Measurements from ENCODE around the gene VAPB. TPM values are rescaled to one million over a fixed set of nuclear protein-coding genes. Genes with fewer than 3 reads are reported as not detected.

VAPB gene
- total and polyA plus RNA-seq, 2 of the 4 experiments (the other 2 are of a cell fraction) = 9.1 to 26.0 TPM

DNA sequence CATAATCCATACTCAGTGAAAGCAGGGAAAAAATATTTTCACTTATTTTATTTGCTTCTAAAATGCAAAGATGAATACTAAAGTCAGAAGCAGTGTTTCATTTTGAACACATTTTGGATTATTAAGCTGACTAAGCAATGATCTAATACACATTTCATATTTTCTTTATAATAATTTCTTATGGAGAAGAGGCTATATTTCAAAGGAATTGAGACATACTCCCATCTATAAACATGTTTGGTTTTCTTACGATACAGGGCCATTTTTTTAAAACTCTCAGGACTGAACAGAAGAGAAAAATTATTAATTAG is 26.9 kb upstream of the VAPB start:
- H3K27ac ChIP-seq (ENCODE audit: insufficient read depth, low read length) = no peak overlapping the region
- H2AFZ ChIP-seq (replicated peaks; ENCODE audit: low read length, poor library complexity) = no peak overlapping the region
- H3K9me3 ChIP-seq (ENCODE audit: control insufficient read depth, insufficient read depth, low read length) = no peaks in the 10 kb centered on the region
- in situ Hi-C loops (cut with MboI; ENCODE audit: low sequenced_read_pairs) (no loop called here), intact Hi-C loops (cut with micrococcal nuclease) (no loop called here), dilution Hi-C loops (cut with HindIII; ENCODE audit: low sequenced_read_pairs, unreplicated experiment) (no loop called here)
- no peaks in the 10 kb centered on the region for H4K20me1 ChIP-seq (ENCODE audit: insufficient read depth, low read length)
- no peak overlapping the region for H4K5ac ChIP-seq (ENCODE audit: low read depth, low read length)
- ChIA-PET POLR2A (ENCODE audit: unreplicated experiment) (no interaction called here), CTCF (no interaction called here)
- peaks cover 17% of the 10 kb centered on the region for H3K36me3 ChIP-seq (ENCODE audit: control insufficient read depth, insufficient read depth, low read length)
- no peaks in the 10 kb centered on the region for H3K9me1 ChIP-seq (ENCODE audit: insufficient read depth, low read length)
- H3K79me1 ChIP-seq (ENCODE audit: low read depth in 1 of 2, low read length in 2 of 2) = peaks cover 3 to 8% of the 10 kb centered on the region in 2 experiments; a peak in 3 of 4 replicates
- H2AK5ac ChIP-seq (ENCODE audit: low read depth, low read length) = no peak overlapping the region
- BruUV-seq (replicated peaks) = no TSS peak
- no peaks in the 10 kb centered on the region for H3K27me3 ChIP-seq (ENCODE audit: control insufficient read depth, insufficient read depth, low read length)
- H3K4ac ChIP-seq (ENCODE audit: low read depth, low read length) = no peak overlapping the region
- DNase-seq = no peak
- no peak overlapping the region for H2BK20ac ChIP-seq (ENCODE audit: low read depth, low read length)
- no peak overlapping the region for H2BK15ac ChIP-seq (ENCODE audit: low read depth, low read length)
- H3K14ac ChIP-seq (replicated peaks; ENCODE audit: low read depth, low read length) = no peak overlapping the region
- no peak overlapping the region for H3K4me3 ChIP-seq (ENCODE audit: insufficient read depth, low read depth, low read length)
- WGBS, 2 experiments (ENCODE audit: extremely low coverage in 2 of 2, insufficient read length in 1 of 2) = no CpG with 5 or more reads among the region's 1 CpG
- no peak overlapping the region for H3K4me2 ChIP-seq (ENCODE audit: low read depth, low read length)
- H3K9ac ChIP-seq (ENCODE audit: low read depth, low read length) = no peak overlapping the region
- H3K56ac ChIP-seq (ENCODE audit: extremely low read depth, insufficient read depth, low read length) = no peak overlapping the region
- H2AK9ac ChIP-seq (replicated peaks; ENCODE audit: low read depth, low read length, poor library complexity) = no peak overlapping the region
- no peak overlapping the region for H4K91ac ChIP-seq (ENCODE audit: insufficient read depth, low read depth, low read length)
- no peak overlapping the region for H2BK5ac ChIP-seq (ENCODE audit: low read depth, low read length, poor library complexity, severe bottlenecking)
- no peak overlapping the region for H2BK120ac ChIP-seq (ENCODE audit: low read depth, low read length)
- peaks cover 2% of the 10 kb centered on the region; the same call in 1 of the 2 replicates for H3K4me1 ChIP-seq (ENCODE audit: control insufficient read depth, insufficient read depth, low read length)
- H3K18ac ChIP-seq (ENCODE audit: low read depth, low read length) = no peak overlapping the region
- H4K8ac ChIP-seq (ENCODE audit: low read depth in 2 of 2, low read length in 2 of 2) = no peak overlapping the region
- H3K23ac ChIP-seq (ENCODE audit: low read depth, low read length) = no peak overlapping the region
- TF ChIP-seq MAFK (IDR thresholded peaks at IDR 0.05; ENCODE audit: low read depth, low read length) = peak; percentile 51; the same call in 1 of the 2 replicates
- TF ChIP-seq CEBPB (IDR thresholded peaks at IDR 0.05; ENCODE audit: low read depth, low read length) = no peak
- ATAC-seq (ENCODE audit: low read depth) = no peak

Data from IMR-90 (cell line).